K562 (cell line): ENCODE measurements around the gene HS3ST3B1. TPM values are rescaled to one million over a fixed set of nuclear protein-coding genes. Genes with fewer than 3 reads are reported as not detected.

Source experiments
- ATAC-seq: fragments of 200-7000 bp; cut with Tn5 transposase; 3 replicates; pipeline ENCODE4 v1.9.1; 2020; ENCODE audit warnings: moderate library complexity
- BruUV-seq: library from RNA; stranded (reverse); fragments of 400-500 nt; replicated peaks from 2 replicates; lab custom pipeline; 2021; lab: Mats Ljungman, UMichigan
- CTCF ChIA-PET: fragments of 300-600 bp; formaldehyde crosslinking; extraction: SDS; loops from one replicate; lab custom pipeline; 2021; ENCODE audit warnings: low intra/inter-chr PET ratio; lab: Yijun Ruan, JAX
- POLR2A ChIA-PET: fragments of 300-600, 350-650 bp; sonication (Branson Sonifier 250); formaldehyde crosslinking; extraction: SDS; loops from one replicate; lab custom pipeline; 2021; ENCODE audit warnings: antibody characterized with exemption, inconsistent platforms; lab: Yijun Ruan, JAX
- DNase-seq, 4 experiments: peaks; one replicate each; pipeline versions ENCODE4 v3.0.0 to v3.0.0-alpha.2; 2011 to 2018; ENCODE audit warnings: low spot score in 3 of 4, mixed read lengths in 3 of 4; ENCODE audit errors: extremely low read depth in 1 of 4
- FAIRE-seq: peaks from 2 replicates; lab custom pipeline; 2011; peaks lifted over from hg19 to GRCh38; lab: Jason Lieb, UNC
- H2AFZ ChIP-seq: 2 replicates; pipeline ENCODE4 v1.6.0; 2011; ENCODE audit warnings: low read depth, low read length, control low read depth, inconsistent platforms
- H3K27ac ChIP-seq: fragments of 200-600 bp; 3 replicates; pipeline ENCODE4 v1.8.0; 2011; ENCODE audit warnings: low read depth, mild to moderate bottlenecking, control low read depth, inconsistent platforms, low read length, moderate library complexity, mixed read lengths; ENCODE audit errors: extremely low read depth
- H3K27me3 ChIP-seq, 2 experiments: fragments of 300-600 bp in 1 of 2; 2 replicates in 1 of 2; 3 replicates in 1 of 2; pipeline versions ENCODE4 v1.6.0 to v1.8.0; 2011; ENCODE audit warnings: inconsistent platforms in 2 of 2, low read length in 2 of 2, mild to moderate bottlenecking in 1 of 2, mixed read lengths in 1 of 2, moderate library complexity in 1 of 2; ENCODE audit not compliant: control insufficient read depth in 2 of 2, insufficient read depth in 2 of 2
- H3K36me3 ChIP-seq: fragments of 300-600 bp; 3 replicates; pipeline ENCODE4 v1.8.0; 2011; ENCODE audit warnings: mild to moderate bottlenecking, low read length, inconsistent platforms; ENCODE audit not compliant: control insufficient read depth, insufficient read depth
- H3K4me1 ChIP-seq, 2 experiments: fragments of 200-600 bp in 1 of 2; replicated peaks in 1 of 2; 2 replicates in 1 of 2; 3 replicates in 1 of 2; pipeline versions ENCODE4 v1.5.1 to v1.8.0; 2011; ENCODE audit warnings: inconsistent platforms in 2 of 2, low read length in 2 of 2, mild to moderate bottlenecking in 1 of 2, mixed read lengths in 1 of 2, moderate library complexity in 1 of 2; ENCODE audit not compliant: control insufficient read depth in 2 of 2, insufficient read depth in 2 of 2
- H3K4me2 ChIP-seq: 2 replicates; pipeline ENCODE4 v1.6.1; 2011; ENCODE audit warnings: low read length, control low read depth, inconsistent platforms, mixed read lengths; ENCODE audit not compliant: insufficient read depth
- H3K4me3 ChIP-seq: fragments of 200-600 bp; sonication (generic), shearing (Covaris generic); 2 replicates; pipeline ENCODE4 v1.5.1; 2016; ENCODE audit warnings: control low read depth, inconsistent platforms
- H3K79me2 ChIP-seq: fragments of 200-600 bp; 3 replicates; pipeline ENCODE4 v1.8.0; 2011; ENCODE audit warnings: low read length, inconsistent platforms; ENCODE audit not compliant: control insufficient read depth, insufficient read depth
- H3K9ac ChIP-seq, 2 experiments: 2 replicates each; pipeline versions ENCODE4 v1.6.0 to v1.6.1; 2011; ENCODE audit warnings: low read depth in 2 of 2, low read length in 2 of 2, control low read depth in 1 of 2, inconsistent platforms in 1 of 2, mild to moderate bottlenecking in 1 of 2, mixed read lengths in 1 of 2; ENCODE audit not compliant: insufficient read depth in 1 of 2
- H3K9me1 ChIP-seq: one replicate; pipeline ENCODE4 v1.6.0; 2011; ENCODE audit warnings: inconsistent platforms, mild to moderate bottlenecking, low read length, moderate library complexity; ENCODE audit not compliant: control insufficient read depth, insufficient read depth
- H3K9me3 ChIP-seq: replicated peaks from 2 replicates; pipeline ENCODE4 v1.5.1; 2011; ENCODE audit warnings: low read depth, low read length, inconsistent platforms; ENCODE audit not compliant: control insufficient read depth, insufficient read depth
- H4K20me1 ChIP-seq: replicated peaks from 2 replicates; pipeline ENCODE4 v1.6.1; 2011; ENCODE audit warnings: low read length, inconsistent platforms, mixed read lengths; ENCODE audit not compliant: control insufficient read depth, insufficient read depth
- CHAMP1 ChIP-seq: fragments of 450-650 bp; IDR thresholded peaks from 2 replicates; pipeline ENCODE4 v1.6.1; 2016; ENCODE audit warnings: mild to moderate bottlenecking
- CTCF ChIP-seq, 3 experiments: IDR thresholded peaks in 2 of 3; conservative IDR thresholded peaks in 1 of 3; 2 replicates each; pipeline ENCODE4 v1.5.1; 2011 to 2012; ENCODE audit warnings: low read length in 3 of 3, mild to moderate bottlenecking in 3 of 3, control low read depth in 2 of 3, improper control_type of control experiment in 1 of 3, inconsistent platforms in 1 of 3, low read depth in 1 of 3, mixed read lengths in 1 of 3, moderate library complexity in 1 of 3; ENCODE audit not compliant: insufficient read depth in 2 of 3
- MEF2D ChIP-seq: conservative IDR thresholded peaks from 2 replicates; pipeline ENCODE4 v1.6.1; 2016; ENCODE audit warnings: low read depth, missing genetic modification characterization, missing compliant biosample characterization
- NONO ChIP-seq, 2 experiments: fragments of 200-400 bp in 1 of 2; fragments of 450-650 bp in 1 of 2; formaldehyde crosslinking in 1 of 2; IDR thresholded peaks; 2 replicates each; pipeline ENCODE4 v1.6.1; 2017; ENCODE audit warnings: low read depth in 2 of 2, mild to moderate bottlenecking in 2 of 2, moderate library complexity in 2 of 2, low read length in 1 of 2
- NUFIP1 ChIP-seq: fragments of 450-650 bp; IDR thresholded peaks from 2 replicates; pipeline ENCODE4 v1.6.1; 2018; ENCODE audit not compliant: partially characterized antibody
- ZNF274 ChIP-seq: IDR thresholded peaks from 2 replicates; pipeline ENCODE4 v1.6.1; 2011; ENCODE audit warnings: low read depth, mild to moderate bottlenecking, low read length, moderate library complexity, borderline replicate concordance
- ZNF561 ChIP-seq: fragments of 450-650 bp; formaldehyde crosslinking; conservative IDR thresholded peaks from 2 replicates; pipeline ENCODE4 v1.4.0; 2020; ENCODE audit warnings: mild to moderate bottlenecking, moderate library complexity
- ZNF639 ChIP-seq, 2 experiments: fragments of 200-800 bp in 1 of 2; sonication (Bioruptor generic) in 1 of 2; sonication (generic) in 1 of 2; formaldehyde crosslinking in 1 of 2; IDR thresholded peaks in 1 of 2; conservative IDR thresholded peaks in 1 of 2; 2 replicates each; pipeline versions ENCODE4 v1.5.0 to v1.6.1; 2016 to 2020; ENCODE audit warnings: missing compliant biosample characterization in 1 of 2, missing genetic modification characterization in 1 of 2, missing genetic modification reagents in 1 of 2
- WGBS: fragments of 100-300 bp; shearing (Covaris generic); methylation state at CpG from one replicate; pipeline ENCODE4 v1.1.6; 2016; ENCODE audit warnings: low coverage, mixed read lengths; ENCODE audit not compliant: insufficient coverage; ENCODE audit errors: missing lambda C conversion rate; 5-methylcytosine and 5-hydroxymethylcytosine counted together
- in situ Hi-C: fragments of 300-500 bp; cut with MboI; formaldehyde crosslinking; loops from 4 replicates; pipeline ENCODE4 v1.15.0; 2018; ENCODE audit warnings: inconsistent platforms, mixed read lengths
- intact Hi-C: fragments of 100-400 bp; cut with micrococcal nuclease; formaldehyde crosslinking; loops from 2 replicates; pipeline ENCODE4 v1.14.2; 2022
- polyA plus RNA-seq, 8 experiments: library from polyadenylated mRNA; depleted of rRNA in 4 of 8; stranded (reverse) in 5 of 8; unstranded in 3 of 8; fragments of >200 nt; fragmentation: Nextera tagmentation in 2 of 8; fragmentation: Illumina TruSeq in 1 of 8; extraction: Ambion mirVana in 2 of 8; extraction: Trizol in 1 of 8; gene quantifications; 2 replicates each; pipeline versions ENCODE4 v1.2.1 to v1.2.3, GENCODE V29; 2011 to 2014; ENCODE audit warnings: inconsistent platforms in 1 of 8, missing spikeins in 1 of 8
- total RNA-seq, 7 experiments: library from RNA; depleted of rRNA in 6 of 7; stranded (reverse); fragments of >200 nt in 6 of 7; fragmentation: Illumina TruSeq in 2 of 7; extraction: Trizol in 2 of 7; gene quantifications; 2 replicates each; pipeline versions ENCODE4 v1.2.1 to v1.2.3, GENCODE V29; 2011 to 2021; ENCODE audit warnings: low replicate concordance in 1 of 7

The HS3ST3B1 gene
- total and polyA plus RNA-seq, 9 of the 15 experiments (the other 6 are each of a cell fraction or from before 2014, with no cell fraction given), result 1.9 to 12.9 (median 3.7) TPM

- peak in 1 of 4 experiments; percentile 18 for DNase-seq
- Histone ChIP-seq H3K4me3 (no peak overlapping the region), H3K9me1 (no peaks in the 10 kb centered on the region), H3K27me3 (no peaks in the 10 kb centered on the region), H4K20me1 (no peaks in the 10 kb centered on the region), H3K9me3 (no peaks in the 10 kb centered on the region), H3K4me1 (no peaks in the 10 kb centered on the region; a peak in 1 of 5 replicates), H2AFZ (no peak overlapping the region), H3K79me2 (no peaks in the 10 kb centered on the region), H3K36me3 (no peaks in the 10 kb centered on the region), H3K4me2 (no peak overlapping the region), H3K9ac (no peak overlapping the region), H3K27ac (no peak overlapping the region)
- no TSS peak for BruUV-seq
- ChIA-PET CTCF (no interaction called here), POLR2A (interaction anchor here (1.0 to 1.1 kb wide), 2 partner anchors 21 to 23 kb away, joined by 3 read pairs; no protein-coding TSS in a partner anchor)
- 0% methylated on average over 2 of the region's 2 CpGs for WGBS
- ATAC-seq, result peak; percentile 42; the same call in 2 of the 3 replicates
- peak; percentile 11 for FAIRE-seq
- no peak for TF ChIP-seq ZNF561 (CRISPR knock-in tag)
- no peak for TF ChIP-seq CHAMP1
- no peak for TF ChIP-seq NONO (IDR thresholded peaks at IDR 0.05; ENCODE audit: low read depth in 2 of 2, low read length in 1 of 2)
- TF ChIP-seq ZNF274, result no peak
- TF ChIP-seq ZNF639 (CRISPR knock-in tag; conservative IDR thresholded peaks at IDR 0.05 in 1 of 2, IDR thresholded peaks at IDR 0.05 in 1 of 2), result no peak
- TF ChIP-seq CTCF (IDR thresholded peaks at IDR 0.05 in 2 of 3, conservative IDR thresholded peaks at IDR 0.05 in 1 of 3; ENCODE audit: insufficient read depth in 2 of 3, low read depth in 1 of 3, low read length in 3 of 3), result no peak
- TF ChIP-seq NUFIP1, result no peak
- no peak for TF ChIP-seq MEF2D
- intact Hi-C loops (no loop called here), in situ Hi-C loops (no loop called here)
These were observed 61.1 kb downstream of the HS3ST3B1 start for GRCh38 chr17:14361945-14362508.
